ENCODE measurements around the gene GPR146.
"Not testable (repeated sequence)": the region's sequence is repeated elsewhere in the genome, so short reads cannot be mapped to it uniquely, and the experiment has no call there.

The GPR146 gene

DNA sequence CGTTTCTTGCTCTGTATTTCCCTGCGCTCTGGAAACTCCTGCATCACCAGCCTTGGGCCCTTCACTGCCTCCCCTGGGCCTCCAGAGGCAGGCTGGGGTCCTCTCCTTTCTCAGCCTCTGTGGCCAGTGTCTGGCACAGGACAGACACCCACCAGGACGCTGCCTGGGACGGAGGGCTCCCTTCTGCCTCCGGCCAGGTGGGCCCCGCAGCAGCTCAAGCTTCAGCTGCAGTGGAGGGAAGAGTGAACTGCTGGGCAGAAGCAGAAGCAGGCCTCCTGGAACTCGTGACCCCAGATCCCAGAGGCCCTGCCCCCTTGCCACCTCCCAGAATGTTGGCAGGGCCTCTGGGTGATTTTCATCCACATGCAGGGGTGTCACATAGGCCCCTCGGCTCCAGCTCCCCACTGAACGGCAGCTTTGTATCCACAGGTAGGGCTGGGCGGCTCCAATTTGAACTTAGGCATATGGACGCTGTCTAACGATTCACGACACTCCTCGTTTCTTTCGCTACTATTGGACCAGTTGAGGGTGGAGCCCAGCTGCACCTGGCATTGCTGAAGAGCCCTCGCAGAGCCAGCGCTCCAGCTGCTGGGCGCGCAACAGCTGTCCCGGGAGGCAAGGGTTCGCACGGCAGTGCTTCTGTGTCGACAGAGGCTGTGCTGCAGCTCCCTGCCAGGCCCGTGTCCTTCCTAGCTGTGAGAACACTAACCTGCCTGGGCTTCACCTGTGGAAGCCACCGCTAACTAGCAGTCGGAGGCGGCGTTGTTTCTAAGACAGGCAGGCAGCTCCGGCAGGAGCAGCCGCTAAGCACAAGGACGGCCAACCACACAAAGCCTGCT, 18.4 kb upstream of the GPR146 start:
- no peak for DNase-seq (ENCODE audit: low read depth)

DNA sequence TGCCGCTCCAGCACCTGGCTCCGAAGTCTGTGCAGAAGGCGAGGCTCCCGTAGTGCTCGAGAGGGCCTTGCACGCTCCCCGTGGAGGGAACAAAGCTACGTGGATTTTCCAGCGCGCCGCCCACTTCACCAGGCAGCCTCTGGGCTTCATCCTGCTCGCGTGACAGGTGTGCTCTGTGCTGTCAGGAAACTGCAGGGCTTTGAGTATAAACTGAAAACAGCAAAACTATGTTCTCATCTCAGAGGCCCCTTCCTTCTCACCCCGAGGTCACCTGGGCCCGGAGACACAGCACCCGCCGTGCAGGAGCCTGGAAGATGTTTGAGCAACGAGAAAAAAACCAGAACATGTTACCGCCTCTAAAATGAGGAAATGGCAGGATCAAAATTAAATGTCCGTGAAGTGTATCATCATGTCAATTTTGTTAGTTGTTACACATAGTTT, 17.6 kb upstream of the GPR146 start:
- DNase-seq (ENCODE audit: low read depth) = no peak

- peak; percentile 60 for DNase-seq (ENCODE audit: low read depth)
Observed at GRCh38 chr7:1027242-1028043, 16.9 kb upstream of the GPR146 start.

DNA sequence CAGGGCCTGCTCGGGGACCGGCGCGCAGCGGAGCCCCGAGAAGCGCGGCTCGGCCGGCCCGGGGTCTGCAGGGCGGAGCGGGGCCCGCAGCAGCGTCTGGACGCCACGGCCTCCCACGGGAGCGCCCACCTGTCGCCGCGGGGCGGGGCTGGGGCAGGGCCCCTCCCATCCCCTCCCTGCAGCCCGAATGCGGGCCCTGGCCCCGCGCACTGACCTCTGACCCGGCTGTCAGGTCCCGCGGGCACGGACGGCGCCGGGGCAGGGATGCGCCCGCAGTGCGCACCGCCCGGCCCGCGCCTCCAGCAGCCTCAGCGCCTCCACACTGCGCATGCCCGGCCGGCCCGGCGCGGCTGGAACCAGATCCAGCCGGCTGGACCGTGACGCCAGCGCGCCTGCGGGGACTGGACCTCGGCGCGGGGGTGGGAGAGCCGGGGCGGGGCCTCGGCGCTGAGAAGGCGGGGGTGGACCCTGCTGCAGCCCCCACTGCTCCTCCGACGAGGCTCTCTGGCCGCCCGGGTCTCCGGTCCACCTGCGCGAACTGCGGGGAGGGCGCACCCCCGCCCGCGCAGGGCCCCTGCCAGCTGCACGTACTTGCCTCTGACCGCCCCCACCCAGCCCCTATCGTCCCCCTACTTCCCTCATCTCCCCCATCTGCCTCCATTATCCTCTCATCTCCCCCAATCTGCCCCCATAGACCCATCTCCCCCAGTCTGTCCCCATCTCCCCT, 16.1 kb upstream of the GPR146 start:
- DNase-seq (ENCODE audit: low read depth) = peak; percentile 94

DNA sequence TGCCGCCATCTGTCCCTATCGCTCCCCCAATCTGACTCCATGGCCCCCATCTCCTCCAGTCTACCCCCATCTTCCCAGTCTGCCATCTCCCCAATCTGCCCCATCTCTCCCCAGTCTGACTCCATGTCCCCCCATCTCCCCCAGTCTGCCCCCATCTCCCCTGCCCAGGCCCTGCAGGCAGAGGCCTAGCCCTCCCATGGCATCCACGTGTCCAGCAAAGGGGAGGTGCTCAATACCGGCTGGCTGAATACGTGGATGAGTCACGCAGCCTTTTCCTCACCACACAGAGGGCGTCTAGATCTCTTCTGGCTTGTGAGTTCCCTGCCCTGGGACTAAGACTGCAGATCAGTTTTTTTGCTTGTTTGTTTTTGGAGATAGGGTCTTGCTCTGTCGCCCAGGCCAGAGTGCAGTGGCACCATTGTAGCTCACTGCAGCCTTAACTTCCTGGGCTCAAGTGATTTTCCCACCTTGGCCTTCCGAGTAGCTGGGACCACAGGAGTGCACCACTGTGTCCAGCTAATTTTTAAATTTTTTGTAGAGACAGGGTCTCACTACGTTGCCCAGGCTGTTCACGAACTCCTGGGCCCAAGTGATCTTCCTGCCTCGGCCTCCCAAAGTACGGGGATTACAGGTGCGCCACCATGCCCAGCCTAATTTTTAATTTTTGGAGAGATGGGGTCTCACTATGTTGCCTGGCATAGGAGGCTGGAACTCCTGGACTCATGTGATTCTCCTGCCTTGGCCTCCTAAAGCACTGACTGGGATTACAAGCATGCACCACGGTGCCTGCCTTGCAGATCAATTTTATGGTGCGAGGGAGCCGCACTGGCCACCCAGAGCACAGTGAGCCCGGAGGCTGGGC, 15.3 kb upstream of the GPR146 start:
- DNase-seq (ENCODE audit: low read depth) = peak; percentile 98

DNA sequence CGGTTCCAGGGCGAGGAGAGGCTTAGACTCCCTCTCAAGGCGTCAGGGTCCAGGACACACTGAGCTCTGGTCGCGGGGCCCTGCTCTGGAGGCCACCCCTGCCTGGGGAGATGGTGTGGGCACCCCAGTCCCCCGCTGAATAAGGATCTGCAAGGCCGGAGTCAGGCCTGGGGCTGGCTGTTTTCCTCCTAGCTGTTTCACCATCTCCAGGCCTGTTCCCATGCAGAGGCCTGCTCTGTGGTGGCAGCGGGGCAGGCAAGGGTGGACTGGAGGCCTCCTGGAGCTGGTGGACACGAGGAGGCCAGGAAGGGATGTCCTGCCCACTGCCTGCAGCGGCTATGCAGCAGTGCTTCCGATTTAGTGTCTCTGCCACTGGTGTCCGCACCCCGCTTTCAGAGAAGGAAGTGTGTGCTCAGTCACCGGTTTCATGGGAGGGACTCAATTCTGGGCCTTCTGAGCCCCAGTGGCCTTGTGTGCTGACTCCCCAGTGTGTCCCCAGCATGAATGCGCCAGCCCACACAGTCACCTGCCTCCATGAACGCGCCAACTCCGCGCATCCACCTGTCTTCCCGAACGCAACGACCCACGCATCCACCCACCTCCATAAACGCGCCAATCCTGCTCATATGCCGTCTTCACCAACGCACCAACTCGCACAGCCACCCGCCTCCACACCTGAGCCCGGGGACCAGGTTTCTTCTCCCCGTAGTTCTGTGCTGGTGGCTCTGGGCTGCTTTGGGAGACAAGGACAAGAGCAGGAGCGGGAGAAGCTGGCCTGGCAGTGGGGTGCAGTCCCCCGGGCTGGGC, 14.5 kb upstream of the GPR146 start:
- DNase-seq (ENCODE audit: low read depth) = no peak

DNA sequence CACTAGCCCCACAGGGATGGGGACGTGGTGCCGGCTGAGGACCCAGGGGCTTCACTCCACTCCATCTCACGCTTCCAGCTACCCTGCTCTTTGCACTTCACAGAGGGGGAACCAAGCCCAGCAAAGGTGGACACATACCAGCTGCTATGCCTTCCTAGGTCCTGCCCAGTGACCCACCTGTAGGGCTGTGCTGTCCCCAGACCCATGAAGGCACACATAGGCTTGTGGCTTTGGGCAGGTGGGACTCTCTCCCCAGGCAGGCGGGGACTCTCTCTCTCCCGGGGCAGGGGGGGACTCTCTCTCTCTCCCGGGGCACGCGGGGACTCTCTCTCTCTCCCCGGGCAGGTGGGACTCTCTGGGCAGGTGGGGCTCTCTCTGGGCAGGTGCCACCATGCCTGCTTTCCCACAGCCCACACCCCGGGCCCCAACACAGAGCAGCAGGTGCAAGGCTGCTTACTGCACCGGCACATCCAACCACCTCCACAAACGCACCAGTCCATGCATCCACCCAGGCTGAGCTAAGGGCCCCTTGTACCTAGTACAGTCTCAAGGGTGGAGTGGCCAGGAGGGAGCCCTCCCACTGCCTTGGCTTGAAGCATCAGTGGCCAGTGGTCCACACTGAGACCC, 13.8 kb upstream of the GPR146 start:
- no peak for DNase-seq (ENCODE audit: low read depth)

DNA sequence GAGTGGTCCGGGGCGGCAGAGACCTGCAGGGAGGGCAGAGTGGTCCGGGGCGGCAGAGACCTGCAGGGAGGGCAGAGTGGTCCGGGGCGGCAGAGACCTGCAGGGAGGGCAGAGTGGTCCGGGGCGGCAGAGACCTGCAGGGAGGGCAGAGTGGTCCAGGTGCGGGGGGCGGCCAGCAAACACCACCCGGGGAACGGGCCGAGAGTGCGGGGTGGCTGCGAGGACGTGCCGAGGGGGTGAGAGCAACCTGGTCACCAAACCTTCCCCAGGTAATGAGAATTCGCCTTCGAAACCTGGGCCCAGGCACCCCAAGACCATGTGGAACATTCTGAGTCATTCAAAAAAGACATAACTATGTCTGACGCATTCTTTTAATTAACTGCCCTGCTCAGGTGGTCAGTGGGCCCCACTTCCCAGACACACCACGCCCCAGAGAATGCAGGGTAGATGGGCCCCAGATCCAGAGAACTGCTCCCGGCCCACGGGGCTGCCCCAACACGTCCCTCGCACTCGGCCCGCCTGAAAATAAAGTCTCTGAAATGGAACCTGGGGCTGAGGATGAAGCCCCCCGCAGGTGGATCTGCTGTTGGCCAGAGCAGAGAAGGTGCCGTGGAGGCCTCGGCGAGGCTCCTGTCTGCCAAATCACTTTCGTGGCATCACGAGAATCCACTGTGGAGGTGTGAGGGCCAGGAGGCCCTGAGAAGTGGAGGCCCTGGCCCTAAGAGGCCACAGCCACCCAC, 12.5 kb upstream of the GPR146 start:
- no peak for DNase-seq (ENCODE audit: low read depth)

DNA sequence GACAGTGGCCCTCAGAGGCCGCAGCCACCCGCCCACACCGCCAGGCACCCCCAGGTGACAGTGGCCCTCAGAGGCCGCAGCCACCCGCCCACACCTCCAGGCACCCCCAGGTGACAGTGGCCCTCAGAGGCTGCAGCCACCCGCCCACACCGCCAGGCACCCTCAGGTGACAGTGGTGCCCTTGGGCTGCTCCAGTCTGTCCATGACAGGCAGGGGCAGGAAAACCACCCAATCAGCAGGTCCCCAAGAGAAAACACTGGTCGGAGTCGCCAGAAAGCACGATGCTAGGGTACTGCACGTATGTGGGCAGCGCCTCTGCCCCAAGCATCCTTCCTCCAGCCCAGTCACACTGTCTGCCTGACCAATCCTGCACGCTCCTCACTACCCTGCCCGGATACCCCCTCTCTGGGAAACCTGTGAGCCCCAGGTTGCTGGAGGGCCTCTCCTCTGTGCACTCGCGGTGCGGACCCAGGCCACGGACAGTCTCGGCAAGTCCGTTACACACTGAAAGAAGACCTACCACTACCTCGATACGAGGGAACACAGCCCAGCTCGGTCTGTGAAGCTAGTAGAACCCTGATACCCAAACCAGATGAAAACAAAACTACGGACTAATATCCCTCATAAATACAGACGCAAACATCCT, 11.7 kb upstream of the GPR146 start:
- DNase-seq (ENCODE audit: low read depth) = no peak

DNA sequence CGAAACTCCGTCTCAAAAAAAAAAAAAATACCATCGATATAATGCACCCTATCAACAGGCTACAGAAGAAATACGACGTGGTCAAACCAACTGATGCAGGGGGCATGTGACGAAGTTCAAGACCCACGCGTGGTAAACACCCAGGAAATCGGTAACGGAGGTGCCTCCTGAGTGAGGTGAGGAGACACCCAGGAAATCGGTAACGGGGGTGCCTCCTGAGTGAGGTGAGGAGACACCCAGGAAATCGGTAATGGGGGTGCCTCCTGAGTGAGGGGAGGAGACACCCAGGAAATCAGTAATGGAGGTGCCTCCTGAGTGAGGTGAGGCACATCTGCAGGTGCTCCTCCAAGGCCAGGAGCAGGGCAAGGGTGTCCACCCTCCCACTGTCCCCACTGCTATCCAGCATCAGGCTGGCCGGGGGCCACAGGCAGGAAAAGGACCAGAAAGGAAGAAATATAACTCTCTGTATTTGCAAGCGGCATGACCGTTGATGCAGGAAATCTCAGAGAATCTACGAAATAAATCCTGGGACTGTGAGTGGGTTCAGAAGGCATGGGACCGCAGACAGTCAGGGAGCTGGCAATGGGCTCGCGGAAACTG, 10.7 kb upstream of the GPR146 start:
- DNase-seq (ENCODE audit: low read depth) = no peak

DNA sequence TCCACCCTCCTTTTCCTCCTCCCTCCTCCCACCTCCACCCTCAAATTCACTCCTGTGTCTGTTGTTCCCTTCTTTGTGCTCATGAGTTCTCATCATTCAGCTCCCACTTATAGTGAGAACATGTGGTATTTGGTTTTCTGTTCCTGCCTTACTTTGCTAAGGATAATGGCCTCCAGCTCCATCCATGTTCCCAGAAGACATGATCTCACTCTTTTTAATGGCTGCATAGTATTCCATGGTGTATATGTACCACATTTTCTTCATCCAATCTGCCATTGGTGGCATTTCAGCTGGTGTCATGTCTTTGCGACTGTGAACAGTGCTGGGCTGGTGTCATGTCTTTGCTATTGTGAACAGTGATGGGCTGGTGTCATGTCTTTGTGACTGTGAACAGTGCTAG, 9.6 kb upstream of the GPR146 start:
- not testable (repeated sequence) for DNase-seq (ENCODE audit: low read depth)

DNA sequence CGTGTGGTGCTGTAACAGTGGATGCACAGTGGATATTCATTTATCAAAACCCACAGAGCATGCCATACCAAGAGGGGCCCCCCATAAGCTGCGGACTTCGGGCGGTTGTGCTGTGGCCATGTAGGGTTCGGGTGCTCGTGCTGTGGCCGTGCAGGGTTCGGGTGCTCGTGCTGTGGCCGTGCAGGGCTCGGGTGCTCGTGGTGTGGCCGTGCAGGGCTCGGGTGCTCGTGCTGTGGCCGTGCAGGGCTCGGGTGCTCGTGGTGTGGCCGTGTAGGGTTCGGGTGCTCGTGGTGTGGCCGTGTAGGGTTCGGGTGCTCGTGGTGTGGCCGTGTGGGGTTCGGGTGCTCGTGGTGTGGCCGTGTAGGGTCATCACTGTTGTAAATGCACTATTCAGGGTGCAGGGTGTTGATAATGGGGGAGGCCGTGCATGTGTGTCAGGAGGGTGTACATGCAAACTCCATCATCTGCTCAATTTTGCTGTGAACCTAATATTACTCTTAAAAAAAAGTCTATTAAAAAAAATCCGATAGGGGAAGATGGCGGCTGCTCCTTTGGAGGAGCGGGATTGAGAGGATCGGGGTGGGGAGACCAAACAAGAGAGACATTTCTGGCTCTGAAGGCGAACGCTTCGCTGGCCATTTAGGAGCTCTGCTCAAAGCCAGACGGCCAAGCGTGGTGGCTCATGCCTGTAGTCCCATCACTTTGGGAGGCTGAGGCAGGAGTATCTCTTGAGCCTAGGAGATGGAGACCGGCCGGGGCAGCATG, 8.0 kb upstream of the GPR146 start:
- not testable (repeated sequence) for DNase-seq (ENCODE audit: low read depth)

DNA sequence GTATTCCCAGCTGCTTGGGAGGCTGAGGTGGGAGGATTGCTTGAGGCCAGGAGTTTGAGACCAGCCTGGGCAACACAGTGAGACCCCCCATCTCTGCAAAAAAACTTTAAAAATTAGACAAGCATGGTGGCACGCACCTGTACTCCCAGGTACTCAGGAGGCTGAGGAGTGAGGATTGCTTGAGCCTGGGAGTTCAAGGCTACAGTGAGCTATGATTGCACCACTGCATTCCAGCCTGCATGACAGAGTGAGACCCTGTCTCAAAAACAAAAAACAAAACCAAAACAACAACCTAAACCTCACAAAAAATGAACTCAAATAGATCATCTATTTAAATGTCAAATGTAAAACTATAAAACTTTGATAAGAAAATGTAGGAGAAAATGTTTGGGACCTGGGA, 4.1 kb upstream of the GPR146 start:
- DNase-seq (ENCODE audit: low read depth) = not testable (repeated sequence)

- peak; percentile 54 for DNase-seq (ENCODE audit: low read depth)
Observed at GRCh38 chr7:1040790-1041189, 3.6 kb upstream of the GPR146 start.

- DNase-seq (ENCODE audit: low read depth) = no peak
Observed at GRCh38 chr7:1041551-1042491, 2.5 kb upstream of the GPR146 start.

GRCh38 chr7:1042492-1042833, 1.9 kb upstream of the GPR146 start:
- DNase-seq (ENCODE audit: low read depth) = no peak

Measured in ELR (cell line).